ENCODE results near the gene BLM.

BLM gene

GRCh38 chr15:90860450-90860849 lies 143.3 kb downstream of the BLM start:
- TF ChIP-seq, protein P1, sequence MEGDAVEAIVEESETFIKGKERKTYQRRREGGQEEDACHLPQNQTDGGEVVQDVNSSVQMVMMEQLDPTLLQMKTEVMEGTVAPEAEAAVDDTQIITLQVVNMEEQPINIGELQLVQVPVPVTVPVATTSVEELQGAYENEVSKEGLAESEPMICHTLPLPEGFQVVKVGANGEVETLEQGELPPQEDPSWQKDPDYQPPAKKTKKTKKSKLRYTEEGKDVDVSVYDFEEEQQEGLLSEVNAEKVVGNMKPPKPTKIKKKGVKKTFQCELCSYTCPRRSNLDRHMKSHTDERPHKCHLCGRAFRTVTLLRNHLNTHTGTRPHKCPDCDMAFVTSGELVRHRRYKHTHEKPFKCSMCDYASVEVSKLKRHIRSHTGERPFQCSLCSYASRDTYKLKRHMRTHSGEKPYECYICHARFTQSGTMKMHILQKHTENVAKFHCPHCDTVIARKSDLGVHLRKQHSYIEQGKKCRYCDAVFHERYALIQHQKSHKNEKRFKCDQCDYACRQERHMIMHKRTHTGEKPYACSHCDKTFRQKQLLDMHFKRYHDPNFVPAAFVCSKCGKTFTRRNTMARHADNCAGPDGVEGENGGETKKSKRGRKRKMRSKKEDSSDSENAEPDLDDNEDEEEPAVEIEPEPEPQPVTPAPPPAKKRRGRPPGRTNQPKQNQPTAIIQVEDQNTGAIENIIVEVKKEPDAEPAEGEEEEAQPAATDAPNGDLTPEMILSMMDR (IDR thresholded peaks at IDR 0.05; ENCODE audit: low read depth, low read length): no peak
- DNase-seq (ENCODE audit: low read depth): no peak
- no peak overlapping the region for H3K4me3 ChIP-seq (ENCODE audit: low read depth, low read length)

DNA sequence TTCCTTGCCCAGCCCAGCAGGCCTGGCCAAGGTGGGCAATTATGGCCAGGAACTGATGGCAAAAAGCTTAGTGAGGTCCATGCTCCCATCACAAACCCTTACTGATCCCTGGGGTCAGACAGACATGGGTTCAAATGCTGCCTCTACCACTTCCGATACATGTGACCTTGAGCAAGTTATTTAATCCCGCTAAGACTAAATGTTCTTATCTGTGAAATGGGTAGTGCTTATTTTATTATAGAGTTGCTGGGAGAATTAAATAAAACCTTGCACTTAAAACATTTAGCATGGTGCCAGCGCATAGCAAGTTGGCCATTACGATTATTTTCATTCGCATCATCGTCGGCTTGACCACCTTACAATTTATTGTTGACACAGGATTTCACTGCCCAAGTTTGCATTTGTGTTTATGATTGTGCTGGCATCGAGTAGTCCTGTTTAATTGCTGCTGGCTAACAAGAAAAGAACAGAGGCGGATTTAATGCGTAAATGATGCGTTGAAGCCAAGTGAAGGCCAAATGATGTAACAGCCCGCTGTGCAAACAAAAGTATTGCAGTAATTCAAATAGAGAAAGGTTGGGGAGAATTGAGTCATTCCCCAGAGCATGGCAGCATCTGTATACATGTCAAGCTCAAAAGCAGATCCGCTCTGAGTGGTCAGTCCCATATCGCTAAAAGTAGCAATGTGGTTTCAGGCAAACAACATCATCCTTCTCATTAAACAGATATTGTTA lies 144.0 kb downstream of the BLM start:
- DNase-seq (ENCODE audit: low read depth): peak; percentile 40
- TF ChIP-seq, protein P1 (IDR thresholded peaks at IDR 0.05; ENCODE audit: low read depth, low read length): no peak
- TF ChIP-seq MYC (IDR thresholded peaks at IDR 0.05; ENCODE audit: low read depth, low read length) (no peak), POLR2A (IDR thresholded peaks at IDR 0.05; ENCODE audit: extremely low read depth, insufficient read length) (no peak), MAX (IDR thresholded peaks at IDR 0.05; ENCODE audit: low read depth, low read length) (no peak)
- no peak overlapping the region for H3K4me3 ChIP-seq (ENCODE audit: low read depth, low read length)

DNA sequence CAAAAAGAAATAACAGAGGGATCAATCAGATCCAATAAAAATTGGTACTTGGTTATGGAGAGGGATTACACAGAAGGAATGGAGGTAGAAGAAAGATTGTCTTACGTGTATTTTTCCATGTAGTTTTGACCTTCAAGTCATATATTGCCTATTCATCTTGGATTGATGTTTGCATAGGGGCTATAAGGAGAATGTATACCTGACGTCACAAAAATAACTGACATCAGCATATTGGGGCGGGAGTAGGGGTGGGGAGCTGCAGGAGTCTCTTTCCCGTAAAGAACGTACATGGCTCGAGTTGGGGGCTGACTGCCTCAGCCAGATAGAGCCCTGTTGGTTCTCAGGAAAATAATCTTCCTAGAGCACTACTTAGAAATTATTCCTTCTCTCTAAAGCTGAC lies 145.3 kb downstream of the BLM start:
- no peak for TF ChIP-seq MYC (IDR thresholded peaks at IDR 0.05; ENCODE audit: low read depth, low read length)
- no peak overlapping the region for H3K4me3 ChIP-seq (ENCODE audit: low read depth, low read length)

DNA sequence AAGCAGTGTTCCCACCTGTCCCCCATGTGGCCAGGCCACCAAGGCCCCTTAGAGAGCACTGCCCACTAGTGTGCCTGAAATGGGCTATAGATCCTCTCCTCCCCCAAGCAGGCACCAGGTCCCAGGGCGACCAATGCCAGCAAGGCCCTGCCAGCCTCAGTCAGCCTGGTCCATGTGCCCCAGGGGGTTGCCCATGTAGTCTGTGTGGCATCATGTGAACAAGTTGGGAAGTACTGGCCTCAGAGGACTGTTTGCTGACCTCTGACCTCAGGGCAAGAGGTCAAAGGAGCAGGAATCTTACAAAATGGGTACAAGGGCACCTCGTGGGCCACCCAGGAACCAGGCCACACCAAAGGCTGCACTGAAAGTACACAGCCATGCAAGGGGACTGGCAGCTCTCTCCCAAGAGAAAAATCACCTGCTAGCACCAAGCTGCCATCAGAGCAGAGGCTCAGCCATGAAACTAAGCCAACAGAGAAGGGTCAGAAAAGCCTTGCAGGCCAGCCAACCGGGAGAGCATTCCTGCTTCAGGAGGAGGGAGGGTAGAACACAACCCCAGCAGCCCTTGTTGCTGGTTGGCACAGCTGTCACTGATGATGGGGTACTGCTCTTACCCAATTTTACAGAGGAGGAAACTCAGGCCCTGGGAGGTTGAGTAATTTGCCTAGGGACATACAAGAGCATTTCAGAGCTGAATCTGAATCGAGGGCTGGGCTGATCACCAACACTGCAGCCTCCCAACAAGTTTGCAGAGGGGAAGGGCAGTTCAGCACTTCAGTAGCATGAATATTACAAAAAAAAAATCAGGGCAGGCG lies 146.0 kb downstream of the BLM start:
- TF ChIP-seq MYC (IDR thresholded peaks at IDR 0.05; ENCODE audit: low read depth, low read length) (no peak), POLR2A (IDR thresholded peaks at IDR 0.05; ENCODE audit: extremely low read depth, insufficient read length) (no peak), MAX (IDR thresholded peaks at IDR 0.05; ENCODE audit: low read depth, low read length) (no peak)
- TF ChIP-seq, protein P1 (IDR thresholded peaks at IDR 0.05; ENCODE audit: low read depth, low read length): no peak

More for the DNA sequence above, 145.3 kb downstream of the BLM start:
- DNase-seq (ENCODE audit: low read depth): no peak

DNA sequence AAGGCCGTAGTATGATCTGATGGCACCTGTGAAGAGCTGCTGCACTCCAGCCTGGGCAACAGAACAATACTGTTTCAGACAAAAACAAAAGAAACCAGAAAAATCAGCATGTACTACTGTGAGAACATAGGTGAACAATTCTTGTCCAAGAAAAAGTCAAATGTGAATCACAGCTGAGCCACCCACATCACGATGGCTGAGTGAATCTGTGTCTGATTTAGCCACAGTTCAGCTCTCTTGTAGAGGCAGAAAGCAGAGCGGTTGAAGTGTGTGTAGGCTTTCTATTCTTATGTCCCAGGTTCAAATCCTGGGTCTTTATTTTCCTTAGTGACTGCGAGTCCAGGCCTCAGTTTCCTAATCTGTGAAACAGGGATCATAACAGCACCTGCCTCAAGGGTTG lies 146.8 kb downstream of the BLM start:
- no peak overlapping the region for H3K4me3 ChIP-seq (ENCODE audit: low read depth, low read length)
- TF ChIP-seq MAX (IDR thresholded peaks at IDR 0.05; ENCODE audit: low read depth, low read length) (no peak), POLR2A (IDR thresholded peaks at IDR 0.05; ENCODE audit: extremely low read depth, insufficient read length) (no peak), MYC (IDR thresholded peaks at IDR 0.05; ENCODE audit: low read depth, low read length) (no peak)
- TF ChIP-seq, protein P1 (IDR thresholded peaks at IDR 0.05; ENCODE audit: low read depth, low read length): no peak
- DNase-seq (ENCODE audit: low read depth): no peak

More for the DNA sequence above, 146.0 kb downstream of the BLM start:
- no peak overlapping the region for H3K4me3 ChIP-seq (ENCODE audit: low read depth, low read length)
- DNase-seq (ENCODE audit: low read depth): peak; percentile 93

- DNase-seq (ENCODE audit: low read depth): peak; percentile 28
- H3K4me3 ChIP-seq (ENCODE audit: low read depth, low read length): no peak overlapping the region
- TF ChIP-seq, protein P1 (IDR thresholded peaks at IDR 0.05; ENCODE audit: low read depth, low read length): no peak
- TF ChIP-seq MYC (IDR thresholded peaks at IDR 0.05; ENCODE audit: low read depth, low read length): no peak
- TF ChIP-seq MAX (IDR thresholded peaks at IDR 0.05; ENCODE audit: low read depth, low read length): no peak
- TF ChIP-seq POLR2A (IDR thresholded peaks at IDR 0.05; ENCODE audit: extremely low read depth, insufficient read length): no peak
Measured at GRCh38 chr15:90864507-90864906, 147.4 kb downstream of the BLM start.

Data from NB4 (cell line).